ACC112 (cell line): ENCODE data around the gene TTLL7.

ENCODE experiments used
- H2AFZ ChIP-seq: fragments of 200-600 bp; sonication (generic); one replicate; pipeline ENCODE4 v1.6.0; 2017; ENCODE audit warnings: antibody characterized with exemption, low read length; ENCODE audit not compliant: unreplicated experiment
- H3K27ac ChIP-seq: fragments of 200-600 bp; sonication (generic); 2 replicates; pipeline ENCODE4 v1.5.1; 2014; ENCODE audit warnings: low read depth, mild to moderate bottlenecking, antibody characterized with exemption, low read length, moderate library complexity
- H3K27me3 ChIP-seq: fragments of 200-600 bp; sonication (generic); 2 replicates; pipeline ENCODE4 v1.6.1; 2014; ENCODE audit warnings: mild to moderate bottlenecking, antibody characterized with exemption, low read length, moderate library complexity, mixed read lengths; ENCODE audit not compliant: insufficient read depth
- H3K36me3 ChIP-seq: fragments of 200-600 bp; sonication (generic); 2 replicates; pipeline ENCODE4 v1.6.1; 2016; ENCODE audit warnings: mild to moderate bottlenecking, antibody characterized with exemption, low read length, moderate library complexity, mixed read lengths; ENCODE audit not compliant: insufficient read depth
- H3K4me1 ChIP-seq: fragments of 200-600 bp; sonication (generic); one replicate; pipeline ENCODE4 v1.6.1; 2016; ENCODE audit warnings: low read length, mixed read lengths; ENCODE audit not compliant: insufficient read depth, unreplicated experiment, control insufficient read depth
- H3K4me3 ChIP-seq: fragments of 200-600 bp; sonication (generic); 2 replicates; pipeline ENCODE4 v1.5.1; 2014; ENCODE audit warnings: mild to moderate bottlenecking, low read depth, low read length
- H3K79me2 ChIP-seq: fragments of 200-600 bp; sonication (generic); one replicate; pipeline ENCODE4 v1.6.0; 2016; ENCODE audit warnings: low read length; ENCODE audit not compliant: control insufficient read depth, unreplicated experiment, insufficient read depth

TTLL7 gene

DNA sequence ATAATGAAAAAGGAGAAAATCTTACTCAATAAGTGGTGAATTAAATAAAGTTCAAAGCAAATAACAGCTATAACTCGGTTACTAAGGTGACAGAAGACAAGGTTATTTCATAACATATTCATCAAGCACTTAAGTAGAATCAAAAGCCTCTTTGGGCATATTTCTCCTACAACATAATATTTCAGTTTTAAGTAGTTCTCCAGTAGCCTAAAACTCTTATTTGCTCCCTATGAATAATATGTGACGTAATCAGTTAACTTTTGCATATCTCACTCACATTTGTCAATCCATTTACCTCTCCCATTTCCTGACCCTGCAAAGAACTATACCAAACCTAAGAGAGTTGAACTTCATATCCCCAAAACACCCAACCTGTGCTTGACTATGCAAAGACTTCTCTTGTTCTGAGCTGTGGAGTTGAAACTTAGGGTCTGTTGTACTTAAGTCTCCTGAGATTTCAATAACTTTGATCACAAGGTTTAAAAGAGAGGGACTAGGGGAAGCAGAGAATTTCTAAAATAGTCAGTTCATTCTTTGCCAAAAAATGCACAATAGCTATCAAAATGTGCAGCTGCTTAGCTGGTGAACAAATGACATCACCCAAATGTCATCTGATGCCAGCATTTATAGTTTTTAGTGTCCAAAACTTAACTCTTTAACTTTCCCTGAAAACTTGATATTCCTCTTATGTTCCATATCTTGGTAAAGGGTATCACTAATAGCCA lies 37.2 kb downstream of the TTLL7 start:
- Histone ChIP-seq H3K4me3 (no peak overlapping the region), H3K27ac (no peak overlapping the region), H3K36me3 (no peaks in the 10 kb centered on the region), H3K27me3 (no peaks in the 10 kb centered on the region), H2AFZ (no peak overlapping the region), H3K4me1 (peaks cover 16% of the 10 kb centered on the region), H3K79me2 (no peaks in the 10 kb centered on the region)

DNA sequence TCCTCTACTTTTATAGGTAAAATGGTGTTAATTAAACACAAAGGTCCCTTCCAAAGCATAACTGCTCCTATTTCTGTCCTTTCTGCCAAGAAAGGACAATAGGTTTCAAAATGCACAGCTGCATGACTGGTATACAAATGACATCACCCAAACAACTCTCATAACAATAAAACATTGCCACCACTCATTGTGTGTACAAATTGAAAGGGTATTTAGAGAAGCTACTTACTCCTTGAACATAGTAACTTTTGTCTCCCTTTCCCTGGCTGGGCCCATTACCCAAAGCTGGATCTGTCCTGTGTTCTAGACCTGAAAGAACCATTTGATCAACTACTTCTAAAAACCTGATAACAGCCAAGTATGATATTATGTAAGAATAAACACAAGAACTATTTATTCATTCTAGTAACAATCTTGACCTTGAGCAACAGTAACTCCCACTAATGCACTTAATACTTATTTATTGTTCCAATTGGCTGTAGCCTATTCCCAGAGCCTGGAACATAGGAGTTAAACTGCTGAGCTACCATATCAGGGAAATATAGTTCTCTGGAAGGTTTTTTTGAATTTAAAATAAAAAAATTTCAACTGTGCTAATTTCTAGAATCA lies 38.2 kb downstream of the TTLL7 start:
- Histone ChIP-seq H3K79me2 (no peaks in the 10 kb centered on the region), H3K4me1 (peaks cover 16% of the 10 kb centered on the region), H3K4me3 (no peak overlapping the region), H3K36me3 (no peaks in the 10 kb centered on the region), H3K27me3 (no peaks in the 10 kb centered on the region), H2AFZ (no peak overlapping the region), H3K27ac (no peak overlapping the region)

DNA sequence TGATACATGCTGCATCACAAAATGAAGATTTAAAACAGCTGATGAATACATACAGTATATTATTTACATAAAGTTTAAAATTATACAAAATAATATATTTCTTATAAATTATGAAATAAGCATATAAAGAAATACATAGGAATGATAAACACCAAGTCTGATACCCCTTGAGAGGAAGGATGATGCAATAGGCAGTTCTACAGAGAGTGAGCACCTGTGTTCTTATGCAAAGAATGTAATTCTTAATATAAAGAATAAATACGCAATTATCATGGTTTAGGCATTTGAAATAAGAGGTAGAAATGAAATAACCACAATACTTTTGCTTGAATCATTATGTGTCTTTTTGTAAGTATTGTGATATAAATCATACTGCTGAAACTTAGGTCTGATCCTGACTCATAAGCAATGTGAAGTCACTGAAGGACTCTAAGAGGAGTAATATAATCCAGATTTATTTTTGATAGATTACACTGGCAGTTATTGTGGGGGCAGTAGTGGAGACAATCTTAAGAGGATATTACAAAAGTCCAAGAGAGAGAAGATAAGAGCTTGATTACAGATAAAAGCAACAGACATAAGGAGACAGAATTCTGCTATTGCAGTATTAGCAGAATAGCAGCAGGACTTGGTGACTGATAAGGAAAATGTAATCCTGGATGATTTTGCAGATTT lies 39.0 kb downstream of the TTLL7 start:
- Histone ChIP-seq H3K27me3 (no peaks in the 10 kb centered on the region), H3K27ac (no peak overlapping the region), H3K79me2 (no peaks in the 10 kb centered on the region), H3K36me3 (no peaks in the 10 kb centered on the region), H2AFZ (no peak overlapping the region), H3K4me3 (no peak overlapping the region), H3K4me1 (peaks cover 16% of the 10 kb centered on the region)

DNA sequence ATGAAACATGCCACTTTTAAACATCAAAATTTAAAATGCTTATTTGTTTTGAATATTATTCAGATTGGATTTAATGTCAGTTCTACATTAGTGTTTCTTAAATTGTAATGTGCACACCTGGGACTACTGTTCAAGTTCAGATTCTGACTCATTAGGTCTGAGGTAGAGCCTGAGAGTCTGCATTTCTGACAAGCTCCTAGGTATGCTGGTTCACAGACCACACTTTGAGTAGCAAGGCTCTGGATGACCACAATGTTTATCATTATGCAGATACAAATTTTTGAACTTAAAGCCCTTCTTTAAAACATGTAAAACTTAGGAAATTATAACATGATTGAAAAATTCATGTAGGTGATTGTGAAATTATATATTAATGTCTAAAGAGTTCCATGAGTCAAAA lies 40.2 kb downstream of the TTLL7 start:
- Histone ChIP-seq H2AFZ (no peak overlapping the region), H3K79me2 (no peaks in the 10 kb centered on the region), H3K4me1 (peaks cover 16% of the 10 kb centered on the region), H3K4me3 (no peak overlapping the region), H3K36me3 (no peaks in the 10 kb centered on the region), H3K27me3 (no peaks in the 10 kb centered on the region), H3K27ac (no peak overlapping the region)

DNA sequence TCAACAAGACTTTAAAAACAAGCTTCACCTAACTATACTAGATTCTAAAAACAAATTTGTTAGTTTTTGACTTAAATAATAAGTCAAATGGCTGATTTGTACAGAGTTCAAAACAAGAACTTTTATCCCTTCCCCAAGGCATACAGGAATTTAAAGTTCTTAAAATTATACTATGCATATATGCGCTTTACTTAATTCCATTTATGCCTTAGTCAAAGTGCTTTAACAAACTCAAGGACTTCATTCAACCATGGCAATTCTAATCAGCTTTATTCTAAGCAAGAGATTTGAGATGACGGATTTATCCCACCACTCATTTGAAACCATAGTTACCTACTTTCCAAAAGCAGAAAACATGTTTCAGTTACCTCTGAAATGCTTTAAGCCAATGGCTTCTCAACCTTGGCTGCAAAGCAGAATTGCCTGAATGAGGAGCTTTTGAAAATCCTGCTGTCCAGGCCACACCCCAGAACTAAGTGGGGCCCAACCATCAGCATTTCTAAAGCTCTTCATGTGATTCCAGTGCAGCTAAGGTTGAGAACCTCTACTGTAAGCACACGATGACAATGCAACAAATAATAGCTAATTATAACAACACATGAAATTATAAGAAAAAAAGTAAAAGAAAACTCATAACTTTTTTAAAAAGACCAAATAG lies 44.6 kb downstream of the TTLL7 start:
- no peaks in the 10 kb centered on the region for H3K4me1 ChIP-seq
- no peaks in the 10 kb centered on the region for H3K27me3 ChIP-seq
- no peak overlapping the region for H3K4me3 ChIP-seq
- H3K79me2 ChIP-seq = no peaks in the 10 kb centered on the region
- H2AFZ ChIP-seq = no peak overlapping the region
- H3K36me3 ChIP-seq = no peaks in the 10 kb centered on the region
- H3K27ac ChIP-seq = no peak overlapping the region

DNA sequence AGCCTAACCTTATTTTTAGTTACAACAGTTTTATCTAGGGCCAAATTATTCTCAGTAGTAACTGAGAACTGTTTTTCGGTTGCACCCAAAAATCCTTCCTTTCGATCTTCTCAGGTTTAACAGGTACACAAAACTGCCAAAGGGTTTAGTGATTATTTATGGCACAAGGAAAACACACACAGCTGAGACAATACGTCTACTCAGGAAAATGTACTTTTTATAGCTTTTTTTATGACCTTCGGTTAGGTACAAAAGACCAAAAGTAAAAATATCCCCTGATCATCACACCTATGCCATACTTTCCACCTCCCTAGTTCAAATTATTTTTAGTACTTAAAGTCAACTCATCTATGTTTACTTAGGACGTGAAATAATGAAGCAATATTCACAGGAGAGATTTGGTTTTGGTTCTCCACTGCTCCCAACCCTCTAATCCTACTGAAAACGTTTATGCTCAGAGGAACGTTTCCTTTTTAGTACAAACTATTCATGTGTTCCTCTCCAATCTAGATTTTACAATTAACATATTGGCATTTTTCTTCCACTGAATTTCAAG lies 48.7 kb downstream of the TTLL7 start:
- Histone ChIP-seq H3K27me3 (no peaks in the 10 kb centered on the region), H3K36me3 (peaks cover 2% of the 10 kb centered on the region; the same call in 1 of the 2 replicates), H3K79me2 (no peaks in the 10 kb centered on the region), H3K4me3 (no peak overlapping the region), H3K4me1 (no peaks in the 10 kb centered on the region), H3K27ac (no peak overlapping the region), H2AFZ (no peak overlapping the region)

DNA sequence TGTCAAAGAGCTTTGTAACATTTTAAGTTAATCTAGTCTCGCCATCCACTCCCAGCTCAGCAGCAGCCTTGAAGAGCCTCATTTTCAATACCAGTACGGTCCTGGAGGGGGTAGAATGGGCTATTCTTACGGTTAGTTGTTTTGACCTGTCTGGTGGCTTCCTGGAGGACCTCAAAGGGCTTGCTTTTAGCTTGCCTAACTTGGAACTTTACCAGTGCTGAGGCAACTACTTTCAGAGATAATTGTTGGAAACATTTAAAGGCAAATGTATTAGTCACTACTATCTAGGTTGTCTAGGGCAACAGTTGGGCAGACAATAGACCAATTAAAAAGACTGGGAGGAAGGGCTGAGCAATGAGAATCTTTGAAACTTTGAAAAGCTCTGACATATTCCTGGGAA lies 56.0 kb downstream of the TTLL7 start:
- H3K79me2 ChIP-seq = no peaks in the 10 kb centered on the region
- H3K27ac ChIP-seq = no peak overlapping the region
- H2AFZ ChIP-seq = no peak overlapping the region
- H3K27me3 ChIP-seq = no peaks in the 10 kb centered on the region
- H3K36me3 ChIP-seq = peaks cover 11% of the 10 kb centered on the region; the same call in 1 of the 2 replicates
- no peaks in the 10 kb centered on the region for H3K4me1 ChIP-seq
- H3K4me3 ChIP-seq = no peak overlapping the region

DNA sequence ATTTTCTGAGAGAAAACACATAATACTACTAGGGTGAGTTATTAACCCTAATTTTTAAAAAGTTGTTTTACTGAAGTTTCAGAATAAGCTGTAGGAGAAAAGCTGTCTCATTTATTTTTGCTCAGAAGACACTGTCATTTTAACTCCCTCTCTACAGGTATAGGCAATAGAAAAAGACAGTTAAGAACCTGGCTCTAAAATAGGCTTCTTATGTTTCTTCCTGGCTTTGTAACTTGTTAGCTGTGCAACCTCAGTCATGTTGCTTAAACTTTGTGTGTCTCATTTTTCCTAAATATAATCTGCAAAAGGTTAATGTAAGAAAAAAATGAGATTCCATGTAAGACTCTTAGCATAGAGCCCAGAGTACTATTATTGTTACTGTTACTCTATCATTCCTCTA lies 64.4 kb downstream of the TTLL7 start:
- Histone ChIP-seq H3K4me3 (no peak overlapping the region), H3K27me3 (no peaks in the 10 kb centered on the region), H2AFZ (no peak overlapping the region), H3K27ac (no peak overlapping the region), H3K36me3 (0 out of 2 replicates have a peak, but pooled peaks cover 4% of the 10 kb centered on the region), H3K4me1 (no peaks in the 10 kb centered on the region), H3K79me2 (no peaks in the 10 kb centered on the region)

DNA sequence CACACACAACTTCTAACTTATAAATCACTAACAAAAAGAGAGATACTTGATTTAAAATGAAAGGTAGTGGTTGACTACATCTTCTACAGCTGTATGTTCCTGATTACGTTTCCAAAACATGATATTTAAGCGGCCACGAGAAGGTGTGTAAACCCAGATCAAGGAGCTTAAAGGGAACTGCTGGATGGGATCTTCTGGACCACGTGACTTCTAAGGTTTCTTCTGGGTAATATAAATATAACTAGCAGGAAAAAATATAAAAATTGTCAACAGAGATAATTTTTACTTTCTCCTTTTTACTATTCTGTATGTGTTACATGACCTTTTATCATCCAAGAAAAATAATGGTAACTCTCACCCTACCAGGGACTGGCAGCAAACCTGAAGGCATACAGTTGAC lies 66.2 kb downstream of the TTLL7 start:
- Histone ChIP-seq H2AFZ (no peak overlapping the region), H3K27me3 (no peaks in the 10 kb centered on the region), H3K27ac (no peak overlapping the region), H3K79me2 (no peaks in the 10 kb centered on the region), H3K4me3 (no peak overlapping the region), H3K36me3 (0 out of 2 replicates have a peak, but pooled peaks cover 3% of the 10 kb centered on the region), H3K4me1 (peaks cover 5% of the 10 kb centered on the region)

DNA sequence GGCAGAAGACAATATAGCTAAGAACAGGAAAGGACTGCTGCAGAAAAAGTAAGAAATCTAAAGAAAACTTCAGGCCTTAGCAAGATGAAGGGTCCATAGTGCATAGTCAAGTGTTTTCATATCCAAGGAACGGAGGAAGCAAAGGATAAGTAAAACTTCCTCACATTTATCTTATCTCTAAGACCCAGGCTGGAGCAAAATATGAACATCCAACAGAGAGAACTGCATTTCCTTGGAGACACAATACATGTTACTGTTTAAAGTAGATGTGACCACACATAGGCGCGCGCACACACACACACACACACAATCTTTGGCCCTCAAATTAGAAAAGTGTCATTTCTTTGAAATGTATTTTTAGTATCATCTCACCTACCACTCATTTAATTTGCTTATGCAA lies 66.7 kb downstream of the TTLL7 start:
- Histone ChIP-seq H3K36me3 (no peaks in the 10 kb centered on the region), H3K27ac (no peak overlapping the region), H3K4me1 (peaks cover 5% of the 10 kb centered on the region), H3K79me2 (no peaks in the 10 kb centered on the region), H2AFZ (no peak overlapping the region), H3K4me3 (no peak overlapping the region), H3K27me3 (no peaks in the 10 kb centered on the region)
